Colonic mucosa (tissue), 4 donors: ENCODE results near the gene BRSK1. TPM values are rescaled to one million over a fixed set of nuclear protein-coding genes. Genes with fewer than 3 reads are reported as not detected.
A peak's percentile ranks its signal among the peaks of the same experiment; 100 is the strongest.

Experiments
- DNase-seq: peaks from one replicate; pipeline ENCODE4 v3.0.0-alpha.2; 2020
- H3K27ac ChIP-seq: fragments of 200-600 bp; one replicate; pipeline ENCODE4 v1.8.0; 2021
- H3K27me3 ChIP-seq: fragments of 200-600 bp; one replicate; pipeline ENCODE4 v1.8.0; 2021
- H3K36me3 ChIP-seq: fragments of 200-600 bp; one replicate; pipeline ENCODE4 v1.8.0; 2021
- H3K4me1 ChIP-seq: fragments of 200-600 bp; one replicate; pipeline ENCODE4 v1.8.0; 2021; ENCODE audit warnings: mild to moderate bottlenecking
- H3K4me3 ChIP-seq: fragments of 200-600 bp; one replicate; pipeline ENCODE4 v1.8.0; 2021
- H3K9ac ChIP-seq, 2 donors: one replicate each; pipeline ENCODE4 v1.7.0; 2013; ENCODE audit warnings: control low read depth in 2 of 2, low read depth in 2 of 2, low read length in 2 of 2
- H3K9me3 ChIP-seq: fragments of 200-600 bp; one replicate; pipeline ENCODE4 v1.8.0; 2021
- intact Hi-C: fragments of 100-400 bp; cut with DNase I; formaldehyde crosslinking; loops from one replicate; pipeline ENCODE4 v1.14.1; 2022
- total RNA-seq, 2 donors: library from RNA; stranded (reverse); fragmentation: NEBNext Ultra II Directional in 1 of 2; extraction: Animal tissue kit (Norgen Biotek cat#: 25700) in 1 of 2; gene quantifications; one replicate each; pipeline ENCODE4 v1.2.1, GENCODE V29; 2021
- TF ChIP-seq, protein P1 (sequence below): fragments of 200-600 bp; IDR thresholded peaks from one replicate; pipeline ENCODE4 v1.8.0; 2022; ENCODE audit warnings: antibody characterized with exemption, mild to moderate bottlenecking
- donor health status: healthy.
- donor health status: DM: no; HTN: no; CAD: no.
- donor health status: DM: no; HTN: no; CAD: no.

BRSK1 gene
- total RNA-seq, 2 donors from 2014 or later: 0.59 to 2.3 TPM

DNA sequence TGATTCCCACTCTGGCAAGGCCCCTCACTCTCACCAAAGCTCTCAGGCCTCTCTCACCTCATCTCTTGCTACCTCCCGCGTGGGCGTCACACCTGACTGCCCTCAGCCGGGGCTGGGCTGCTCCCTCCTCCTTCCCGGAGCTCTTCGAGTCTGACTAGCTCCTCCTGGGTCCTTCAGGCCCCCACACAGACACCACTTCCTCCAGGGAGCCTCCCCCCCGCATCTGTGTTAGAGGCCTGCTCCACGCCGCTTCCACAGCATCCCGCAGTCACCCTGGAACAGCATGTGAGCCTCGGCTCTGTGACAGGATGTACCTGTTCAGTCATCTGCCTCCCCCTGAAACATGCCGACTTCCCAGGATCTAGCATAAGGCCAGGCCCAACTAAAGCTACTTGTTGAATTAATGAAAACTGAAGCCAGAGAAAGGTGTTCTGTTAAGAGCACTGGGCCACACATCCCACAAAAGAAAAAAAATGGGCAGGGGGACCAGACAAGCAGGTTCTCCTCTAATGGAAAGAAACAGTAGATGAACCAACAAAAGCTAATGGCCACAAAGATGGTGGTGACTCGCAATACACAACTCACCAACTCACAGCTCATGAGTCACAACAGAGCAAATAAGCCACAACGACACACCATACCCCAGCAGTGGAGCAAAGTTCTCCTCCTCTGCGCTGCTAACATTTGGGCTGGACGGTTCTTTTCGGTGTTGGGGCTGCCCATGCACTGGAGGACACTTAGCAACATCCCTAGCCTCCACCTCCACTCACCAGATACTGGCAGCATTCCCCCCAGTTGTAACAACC is 28.0 kb upstream of the BRSK1 start:
- H3K4me1 ChIP-seq: peaks cover 22% of the 10 kb centered on the region
- no peak for DNase-seq
- TF ChIP-seq, protein P1, sequence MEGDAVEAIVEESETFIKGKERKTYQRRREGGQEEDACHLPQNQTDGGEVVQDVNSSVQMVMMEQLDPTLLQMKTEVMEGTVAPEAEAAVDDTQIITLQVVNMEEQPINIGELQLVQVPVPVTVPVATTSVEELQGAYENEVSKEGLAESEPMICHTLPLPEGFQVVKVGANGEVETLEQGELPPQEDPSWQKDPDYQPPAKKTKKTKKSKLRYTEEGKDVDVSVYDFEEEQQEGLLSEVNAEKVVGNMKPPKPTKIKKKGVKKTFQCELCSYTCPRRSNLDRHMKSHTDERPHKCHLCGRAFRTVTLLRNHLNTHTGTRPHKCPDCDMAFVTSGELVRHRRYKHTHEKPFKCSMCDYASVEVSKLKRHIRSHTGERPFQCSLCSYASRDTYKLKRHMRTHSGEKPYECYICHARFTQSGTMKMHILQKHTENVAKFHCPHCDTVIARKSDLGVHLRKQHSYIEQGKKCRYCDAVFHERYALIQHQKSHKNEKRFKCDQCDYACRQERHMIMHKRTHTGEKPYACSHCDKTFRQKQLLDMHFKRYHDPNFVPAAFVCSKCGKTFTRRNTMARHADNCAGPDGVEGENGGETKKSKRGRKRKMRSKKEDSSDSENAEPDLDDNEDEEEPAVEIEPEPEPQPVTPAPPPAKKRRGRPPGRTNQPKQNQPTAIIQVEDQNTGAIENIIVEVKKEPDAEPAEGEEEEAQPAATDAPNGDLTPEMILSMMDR: no peak

DNA sequence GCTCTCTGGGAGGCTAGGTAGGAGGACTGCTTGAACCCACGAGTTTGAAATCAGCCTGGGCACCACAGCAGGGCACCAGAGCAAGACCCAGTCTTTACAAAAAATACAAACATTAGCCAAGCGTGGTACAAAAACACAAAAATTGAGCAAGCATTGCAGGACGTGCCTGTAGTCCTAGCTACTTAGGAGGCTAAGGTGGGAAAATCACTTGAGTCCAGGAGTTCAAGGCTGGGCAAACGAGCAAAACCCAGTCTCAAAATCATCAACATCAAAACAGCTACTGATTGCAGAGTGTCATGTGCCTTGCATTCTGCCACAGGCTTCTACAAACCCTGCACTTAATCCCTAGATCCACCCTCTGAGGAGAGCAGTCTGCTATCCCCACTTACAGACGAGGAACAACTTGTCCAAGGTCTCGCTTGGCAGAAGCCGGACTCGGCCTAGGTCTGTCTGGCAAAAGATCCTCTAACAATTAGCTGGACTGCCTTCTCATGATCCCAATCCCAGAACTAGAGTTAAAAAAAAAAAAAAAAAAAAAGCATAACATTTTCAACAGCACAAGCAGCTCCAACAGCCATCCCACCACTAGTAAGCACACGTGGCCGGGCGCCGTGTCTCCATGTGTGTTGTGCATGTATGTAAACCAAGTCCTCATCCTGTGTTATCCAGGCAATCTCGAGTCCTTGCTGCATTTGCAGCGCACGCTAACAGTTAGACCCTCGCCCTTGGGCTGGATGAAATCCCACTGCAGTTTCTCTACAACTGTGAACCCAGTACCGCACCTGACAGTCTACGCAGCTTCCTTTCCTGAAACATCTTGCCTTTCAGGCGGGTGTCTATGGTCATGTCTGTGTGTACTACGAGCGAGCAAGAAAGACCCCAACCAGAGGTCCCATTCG is 27.0 kb upstream of the BRSK1 start:
- no peak for DNase-seq
- Histone ChIP-seq H3K27me3 (no peaks in the 10 kb centered on the region), H3K36me3 (no peaks in the 10 kb centered on the region), H3K9ac (peak overlapping the region; percentile 87 to 90), H3K4me1 (peaks cover 22% of the 10 kb centered on the region), H3K27ac (peak overlapping the region; percentile 6), H3K9me3 (no peaks in the 10 kb centered on the region), H3K4me3 (peak overlapping the region; percentile 87)
- intact Hi-C loops: no loop called here
- TF ChIP-seq, protein P1: no peak

More for the DNA sequence above, 28.0 kb upstream of the BRSK1 start:
- peak overlapping the region; percentile 76 for H3K27ac ChIP-seq
- intact Hi-C loops: no loop called here
- no peaks in the 10 kb centered on the region for H3K36me3 ChIP-seq
- H3K27me3 ChIP-seq: no peaks in the 10 kb centered on the region
- H3K4me3 ChIP-seq: peak overlapping the region; percentile 9
- H3K9me3 ChIP-seq: no peaks in the 10 kb centered on the region
- peak overlapping the region; percentile 46 to 51 for H3K9ac ChIP-seq

DNA sequence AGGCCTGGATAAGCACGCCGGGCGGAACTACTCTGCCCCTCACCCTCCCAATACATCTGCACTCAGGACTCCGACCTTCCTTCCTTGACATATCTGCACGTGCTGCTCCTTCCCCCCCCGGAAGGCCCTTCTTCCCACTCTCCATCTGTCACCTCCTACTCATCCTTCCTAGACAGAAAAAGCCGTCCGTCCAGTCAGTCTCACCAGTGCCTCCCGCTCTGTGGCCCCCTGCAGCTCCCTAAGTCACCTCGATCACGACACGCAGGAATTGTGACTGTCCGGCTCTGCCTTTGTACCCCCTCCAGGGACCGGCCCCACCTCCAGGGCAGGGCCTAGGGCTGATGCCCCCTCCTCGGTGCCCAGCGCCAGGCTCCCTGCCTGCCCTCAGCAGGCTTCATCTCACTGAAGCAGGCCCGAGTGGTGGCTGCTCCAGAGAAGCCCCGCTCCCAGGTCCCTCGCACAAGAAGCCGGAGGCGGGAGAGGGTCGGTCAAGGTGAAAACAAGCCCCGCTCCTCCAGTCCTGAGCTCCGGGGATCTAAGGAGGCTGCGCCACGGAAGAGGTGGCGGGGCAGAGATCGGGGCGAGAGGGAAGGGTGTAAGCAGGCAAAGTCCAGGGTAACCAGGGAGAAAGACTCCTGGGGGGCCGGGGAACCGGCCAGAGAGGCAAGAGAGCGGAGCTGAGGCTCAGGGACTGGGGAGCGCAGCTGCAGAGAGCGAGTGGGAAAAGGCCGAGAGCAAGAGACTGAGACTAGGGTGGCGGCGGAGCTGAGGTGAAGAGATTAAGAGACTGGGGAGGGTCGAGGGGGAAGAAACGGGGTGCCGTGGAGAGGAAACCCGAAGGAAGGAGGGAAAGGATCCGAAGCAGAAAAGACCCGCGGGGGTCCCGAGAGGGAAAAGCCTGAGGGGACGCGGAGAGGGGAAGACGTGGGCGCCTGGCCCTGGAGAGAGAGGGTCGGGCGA is 26.1 kb upstream of the BRSK1 start:
- peak overlapping the region; percentile 95 for H3K27ac ChIP-seq
- peak overlapping the region; percentile 87 to 90 for H3K9ac ChIP-seq
- TF ChIP-seq, protein P1: no peak
- H3K27me3 ChIP-seq: no peaks in the 10 kb centered on the region
- intact Hi-C loops: no loop called here
- no peaks in the 10 kb centered on the region for H3K36me3 ChIP-seq
- H3K4me3 ChIP-seq: peak overlapping the region; percentile 87
- H3K4me1 ChIP-seq: peaks cover 22% of the 10 kb centered on the region
- H3K9me3 ChIP-seq: no peaks in the 10 kb centered on the region
- peak; percentile 41 for DNase-seq

DNA sequence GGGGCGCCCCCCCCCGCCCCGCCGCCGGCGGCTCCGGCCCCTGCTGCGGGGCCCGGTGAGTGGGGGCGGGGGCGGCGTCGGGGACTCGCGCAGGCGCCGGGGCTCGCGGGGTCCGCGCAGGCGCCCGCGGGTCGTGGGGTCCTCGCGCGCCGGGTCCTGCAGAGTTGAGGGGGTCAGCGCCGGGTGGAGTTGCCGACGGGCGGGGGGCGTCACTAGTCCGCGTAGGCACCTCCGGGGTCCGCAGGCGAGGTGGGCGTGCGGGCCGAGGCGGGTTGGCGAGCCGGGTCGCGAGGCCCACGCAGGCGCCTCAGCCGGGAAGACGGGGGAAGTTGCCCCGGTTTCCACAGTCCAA is 25.3 kb upstream of the BRSK1 start:
- Histone ChIP-seq H3K4me1 (peaks cover 22% of the 10 kb centered on the region), H3K9me3 (no peaks in the 10 kb centered on the region), H3K27ac (peak overlapping the region; percentile 95), H3K36me3 (no peaks in the 10 kb centered on the region), H3K9ac (peak overlapping the region; percentile 86 to 87), H3K27me3 (no peaks in the 10 kb centered on the region), H3K4me3 (peak overlapping the region; percentile 87)
- intact Hi-C loops: no loop called here
- TF ChIP-seq, protein P1: no peak
- peak; percentile 37 for DNase-seq
